B cell (primary cell): ENCODE measurements around the gene CYP2D6.
"Not testable (repeated sequence)": the region's sequence is repeated elsewhere in the genome, so short reads cannot be mapped to it uniquely, and the experiment has no call there.

Experiments used
- CTCF ChIP-seq: fragments of 200-600 bp; IDR thresholded peaks from one replicate; pipeline ENCODE4 v1.8.0; 2022; ENCODE audit warnings: antibody characterized with exemption, mild to moderate bottlenecking
- EZH2 ChIP-seq: IDR thresholded peaks from 2 replicates; pipeline ENCODE4 v1.6.1; 2012; ENCODE audit warnings: borderline replicate concordance, low read depth, mild to moderate bottlenecking, moderate library complexity, low read length; ENCODE audit not compliant: insufficient read depth, poor library complexity, severe bottlenecking

DNA sequence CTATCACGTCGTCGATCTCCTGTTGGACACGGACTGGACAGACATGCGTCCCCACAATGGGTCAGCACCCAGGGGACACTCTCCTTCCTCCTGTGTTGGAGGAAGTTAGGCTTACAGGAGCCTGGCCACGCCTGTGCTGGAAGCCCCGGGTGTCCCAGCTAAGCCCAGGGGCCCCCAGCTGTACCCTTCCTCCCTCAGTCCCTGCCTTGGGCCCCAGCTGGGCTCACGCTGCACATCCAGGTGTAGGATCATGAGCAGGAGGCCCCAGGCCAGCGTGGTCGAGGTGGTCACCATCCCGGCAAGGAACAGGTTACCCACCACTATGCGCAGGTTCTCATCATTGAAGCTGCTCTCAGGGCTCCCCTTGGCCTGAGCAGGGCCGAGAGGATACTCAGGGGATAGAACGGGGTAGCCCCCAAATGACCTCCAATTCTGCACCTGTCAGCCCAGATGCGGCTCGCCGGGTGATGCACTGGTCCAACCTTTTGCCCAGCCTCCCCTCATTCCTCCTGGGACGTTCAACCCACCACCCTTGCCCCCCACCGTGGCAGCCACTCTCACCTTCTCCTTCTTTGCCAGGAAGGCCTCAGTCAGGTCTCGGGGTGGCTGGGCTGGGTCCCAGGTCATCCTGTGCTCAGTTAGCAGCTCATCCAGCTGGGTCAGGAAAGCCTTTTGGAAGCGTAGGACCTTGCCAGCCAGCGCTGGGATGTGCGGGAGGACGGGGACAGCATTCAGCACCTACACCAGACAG, 10.9 kb upstream of the CYP2D6 start:
- not testable (repeated sequence) for TF ChIP-seq CTCF, EZH2
